Measurements from ENCODE around the gene SLC7A8. TPM values are rescaled to one million over a fixed set of nuclear protein-coding genes. Genes with fewer than 3 reads are reported as not detected.

Gene SLC7A8
- total and polyA plus RNA-seq, 2 of the 4 experiments (the other 2 are of a cell fraction), result 0.31 TPM; not detected in 1

GRCh38 chr14:23109769-23110168, 73.7 kb downstream of the SLC7A8 start:
- TF ChIP-seq CHD1 (IDR thresholded peaks at IDR 0.05; ENCODE audit: low read depth, low read length) (no peak), MAFK (IDR thresholded peaks at IDR 0.05; ENCODE audit: low read depth, low read length) (no peak), FOS (IDR thresholded peaks at IDR 0.05; ENCODE audit: low read depth, low read length) (no peak), CEBPB (IDR thresholded peaks at IDR 0.05; ENCODE audit: low read depth, low read length) (no peak), BHLHE40 (IDR thresholded peaks at IDR 0.05; ENCODE audit: low read depth, low read length) (no peak), MAZ (IDR thresholded peaks at IDR 0.05; ENCODE audit: borderline replicate concordance, low read depth, low read length) (no peak), MXI1 (IDR thresholded peaks at IDR 0.05; ENCODE audit: borderline replicate concordance, low read depth, low read length) (no peak), SMC3 (IDR thresholded peaks at IDR 0.05; ENCODE audit: low read depth, low read length) (no peak), ELK1 (IDR thresholded peaks at IDR 0.05; ENCODE audit: borderline replicate concordance, low read depth, low read length) (no peak), NFE2L2 (IDR thresholded peaks at IDR 0.05; ENCODE audit: low read depth, low read length) (no peak), RCOR1 (IDR thresholded peaks at IDR 0.05; ENCODE audit: insufficient replicate concordance, low read length) (no peak), CTCF (conservative IDR thresholded peaks at IDR 0.05; ENCODE audit: low read depth, low read length) (no peak), RAD21 (IDR thresholded peaks at IDR 0.05; ENCODE audit: low read length) (no peak), POLR2A (IDR thresholded peaks at IDR 0.05; ENCODE audit: low read depth, low read length) (no peak)
- TF ChIP-seq, protein P1, sequence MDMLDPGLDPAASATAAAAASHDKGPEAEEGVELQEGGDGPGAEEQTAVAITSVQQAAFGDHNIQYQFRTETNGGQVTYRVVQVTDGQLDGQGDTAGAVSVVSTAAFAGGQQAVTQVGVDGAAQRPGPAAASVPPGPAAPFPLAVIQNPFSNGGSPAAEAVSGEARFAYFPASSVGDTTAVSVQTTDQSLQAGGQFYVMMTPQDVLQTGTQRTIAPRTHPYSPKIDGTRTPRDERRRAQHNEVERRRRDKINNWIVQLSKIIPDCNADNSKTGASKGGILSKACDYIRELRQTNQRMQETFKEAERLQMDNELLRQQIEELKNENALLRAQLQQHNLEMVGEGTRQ (IDR thresholded peaks at IDR 0.05; ENCODE audit: low read depth, low read length), result no peak
- Histone ChIP-seq H2BK5ac (ENCODE audit: low read depth, low read length, poor library complexity, severe bottlenecking) (no peak overlapping the region), H3K4me3 (ENCODE audit: insufficient read depth, low read depth, low read length) (no peak overlapping the region), H3K4me1 (ENCODE audit: control insufficient read depth, insufficient read depth, low read length) (peaks cover 22% of the 10 kb centered on the region), H3K4me2 (ENCODE audit: low read depth, low read length) (no peak overlapping the region), H3K27ac (ENCODE audit: insufficient read depth, low read length) (no peak overlapping the region), H2AFZ (replicated peaks; ENCODE audit: low read length, poor library complexity) (no peak overlapping the region), H3K56ac (ENCODE audit: extremely low read depth, insufficient read depth, low read length) (no peak overlapping the region), H2AK5ac (ENCODE audit: low read depth, low read length) (no peak overlapping the region), H3K27me3 (ENCODE audit: control insufficient read depth, insufficient read depth, low read length) (no peaks in the 10 kb centered on the region), H4K20me1 (ENCODE audit: insufficient read depth, low read length) (no peaks in the 10 kb centered on the region), H4K5ac (ENCODE audit: low read depth, low read length) (no peak overlapping the region), H2BK20ac (ENCODE audit: low read depth, low read length) (no peak overlapping the region), H3K36me3 (ENCODE audit: control insufficient read depth, insufficient read depth, low read length) (no peaks in the 10 kb centered on the region), H2AK9ac (replicated peaks; ENCODE audit: low read depth, low read length, poor library complexity) (no peak overlapping the region), H3K9ac (ENCODE audit: low read depth, low read length) (no peak overlapping the region), H4K8ac (ENCODE audit: low read depth in 2 of 2, low read length in 2 of 2) (no peak overlapping the region), H3K79me1 (ENCODE audit: low read depth in 1 of 2, low read length in 2 of 2) (0 out of 4 replicates have a peak, but pooled peaks cover 3 to 4% of the 10 kb centered on the region in 2 experiments), H3K14ac (replicated peaks; ENCODE audit: low read depth, low read length) (no peak overlapping the region), H3K23ac (ENCODE audit: low read depth, low read length) (no peak overlapping the region), H2BK120ac (ENCODE audit: low read depth, low read length) (no peak overlapping the region), H3K4ac (ENCODE audit: low read depth, low read length) (no peak overlapping the region), H3K18ac (ENCODE audit: low read depth, low read length) (no peak overlapping the region), H3K9me1 (ENCODE audit: insufficient read depth, low read length) (peaks cover 20% of the 10 kb centered on the region), H3K9me3 (ENCODE audit: control insufficient read depth, insufficient read depth, low read length) (no peaks in the 10 kb centered on the region), H4K91ac (ENCODE audit: insufficient read depth, low read depth, low read length) (no peak overlapping the region), H2BK15ac (ENCODE audit: low read depth, low read length) (no peak overlapping the region)
- CTCF ChIA-PET, result interaction anchor here (1.0 to 3.9 kb wide), 3 partner anchors 41 to 116 kb away, joined by 5 to 18 read pairs (median 5); no protein-coding TSS in a partner anchor
- POLR2A ChIA-PET (ENCODE audit: unreplicated experiment), result no interaction called here
- DNase-seq (no peak), ATAC-seq (ENCODE audit: low read depth) (no peak)
- no CpG with 5 or more reads among the region's 1 CpG for WGBS, 2 experiments (ENCODE audit: extremely low coverage in 2 of 2, insufficient read length in 1 of 2)
- intact Hi-C loops (cut with micrococcal nuclease), result loop anchor here (1.0 kb wide), 4 partner anchors 32 to 123 kb away; no protein-coding TSS in a partner anchor
- no TSS peak for BruUV-seq (replicated peaks)
- in situ Hi-C loops (cut with MboI; ENCODE audit: low sequenced_read_pairs), result loop anchor here (10.0 kb wide), 1 partner anchor 195 kb away; the partner anchor contains the start of genes BCL2L2 and PPP1R3E
- dilution Hi-C loops (cut with HindIII; ENCODE audit: low sequenced_read_pairs, unreplicated experiment), result no loop called here

Data from IMR-90 (cell line).